HEK293T (cell line): ENCODE data around the gene C17orf114.

Source experiments
- CTCF ChIA-PET: fragments of 350-600 bp; formaldehyde crosslinking; extraction: SDS; loops from one replicate; lab custom pipeline; 2021; ENCODE audit warnings: antibody characterized with exemption, inconsistent platforms; lab: Yijun Ruan, JAX
- POLR2A ChIA-PET: fragments of 350-600 bp; formaldehyde crosslinking; extraction: SDS; loops from one replicate; lab custom pipeline; 2020; ENCODE audit warnings: antibody characterized with exemption, inconsistent platforms; lab: Yijun Ruan, JAX
- DNase-seq: peaks from one replicate; pipeline ENCODE4 v3.0.0; 2012; ENCODE audit warnings: mixed read lengths; ENCODE audit errors: extremely low spot score
- ARNT ChIP-seq: fragments of 450-650 bp; IDR thresholded peaks from 2 replicates; pipeline ENCODE4 v1.6.1; 2017; ENCODE audit warnings: mild to moderate bottlenecking
- BHLHE40 ChIP-seq: fragments of 450-650 bp; IDR thresholded peaks from 2 replicates; pipeline ENCODE4 v1.6.1; 2016; ENCODE audit warnings: mild to moderate bottlenecking, moderate library complexity, borderline replicate concordance
- CTBP1 ChIP-seq: fragments of 450-650 bp; IDR thresholded peaks from 2 replicates; pipeline ENCODE4 v1.6.1; 2016; ENCODE audit warnings: borderline replicate concordance
- ELF4 ChIP-seq: fragments of 450-650 bp; IDR thresholded peaks from 2 replicates; pipeline ENCODE4 v1.6.1; 2017; ENCODE audit warnings: antibody characterized with exemption
- FOXA1 ChIP-seq: fragments of 450-650 bp; IDR thresholded peaks from 2 replicates; pipeline ENCODE4 v1.6.1; 2016; ENCODE audit warnings: mild to moderate bottlenecking
- FOXK2 ChIP-seq: fragments of 450-650 bp; IDR thresholded peaks from 2 replicates; pipeline ENCODE4 v1.6.1; 2016; ENCODE audit warnings: mild to moderate bottlenecking
- FOXM1 ChIP-seq: fragments of 450-650 bp; IDR thresholded peaks from 2 replicates; pipeline ENCODE4 v1.6.1; 2017; ENCODE audit warnings: mild to moderate bottlenecking, borderline replicate concordance
- HDGF ChIP-seq: fragments of 450-650 bp; IDR thresholded peaks from 2 replicates; pipeline ENCODE4 v1.6.1; 2017; ENCODE audit warnings: antibody characterized with exemption, borderline replicate concordance
- L3MBTL2 ChIP-seq: fragments of 450-650 bp; conservative IDR thresholded peaks from 2 replicates; pipeline ENCODE4 v1.6.1; 2016; ENCODE audit warnings: mild to moderate bottlenecking
- LEF1 ChIP-seq: fragments of 450-650 bp; IDR thresholded peaks from 2 replicates; pipeline ENCODE4 v1.6.1; 2017; ENCODE audit warnings: mild to moderate bottlenecking, borderline replicate concordance
- NFRKB ChIP-seq: fragments of 450-650 bp; IDR thresholded peaks from 2 replicates; pipeline ENCODE4 v1.6.1; 2016; ENCODE audit warnings: mild to moderate bottlenecking, moderate library complexity
- SP1 ChIP-seq: fragments of 450-650 bp; IDR thresholded peaks from 2 replicates; pipeline ENCODE4 v1.6.1; 2017
- SUZ12 ChIP-seq: fragments of 450-650 bp; IDR thresholded peaks from 2 replicates; pipeline ENCODE4 v1.6.1; 2016; ENCODE audit warnings: mild to moderate bottlenecking
- TARDBP ChIP-seq: fragments of 450-650 bp; IDR thresholded peaks from 2 replicates; pipeline ENCODE4 v1.6.1; 2016
- ZNF384 ChIP-seq: fragments of 450-650 bp; IDR thresholded peaks from 2 replicates; pipeline ENCODE4 v1.6.1; 2016
- TF ChIP-seq, protein P1 (sequence below): fragments of 450-650 bp; IDR thresholded peaks from 2 replicates; pipeline ENCODE4 v1.6.1; 2016

C17orf114 gene

DNA sequence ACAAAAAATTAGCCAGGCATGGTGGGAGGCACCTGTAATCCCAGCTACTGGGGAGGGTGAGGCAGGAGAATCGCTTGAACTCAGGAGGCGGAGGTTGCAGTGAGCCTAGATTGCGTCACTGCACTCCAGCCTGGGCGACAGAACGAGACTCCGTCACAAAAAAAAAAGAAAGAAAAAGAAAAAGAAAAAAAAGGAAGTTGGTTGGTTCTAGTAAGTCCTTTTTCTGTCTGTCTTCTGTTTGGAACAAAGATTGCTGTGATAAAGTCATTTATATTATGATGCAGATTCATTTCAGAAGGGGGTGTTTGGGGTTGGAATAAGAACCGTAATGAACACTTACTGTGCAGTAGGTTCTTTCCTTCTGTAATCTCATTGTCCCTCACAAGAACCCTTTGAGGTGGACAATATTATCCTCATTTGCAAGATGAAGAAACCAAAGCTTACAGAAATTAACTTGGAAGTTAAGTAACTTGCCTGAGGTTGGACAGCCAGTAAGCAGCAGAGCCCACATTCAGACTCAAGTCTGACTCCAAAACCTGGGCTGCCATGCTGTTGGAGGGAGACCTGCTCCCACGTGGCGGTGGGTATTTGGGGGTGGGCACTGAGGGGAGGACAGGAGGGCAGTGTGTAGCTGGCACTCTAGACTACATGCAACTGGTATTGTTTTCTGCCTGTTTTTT lies 41.3 kb upstream of the C17orf114 start:
- no peak for DNase-seq
- CTCF ChIA-PET = no interaction called here
- POLR2A ChIA-PET = interaction anchor here (1.0 kb wide), 1 partner anchor 9 kb away, joined by 3 read pairs; no protein-coding TSS in a partner anchor
- TF ChIP-seq SUZ12 (no peak), HDGF (no peak), ARNT (no peak), FOXK2 (no peak), L3MBTL2 (no peak), LEF1 (no peak), ZNF384 (no peak), CTBP1 (no peak), TARDBP (no peak), FOXA1 (no peak), FOXM1 (no peak), BHLHE40 (no peak), SP1 (no peak), ELF4 (no peak)

DNA sequence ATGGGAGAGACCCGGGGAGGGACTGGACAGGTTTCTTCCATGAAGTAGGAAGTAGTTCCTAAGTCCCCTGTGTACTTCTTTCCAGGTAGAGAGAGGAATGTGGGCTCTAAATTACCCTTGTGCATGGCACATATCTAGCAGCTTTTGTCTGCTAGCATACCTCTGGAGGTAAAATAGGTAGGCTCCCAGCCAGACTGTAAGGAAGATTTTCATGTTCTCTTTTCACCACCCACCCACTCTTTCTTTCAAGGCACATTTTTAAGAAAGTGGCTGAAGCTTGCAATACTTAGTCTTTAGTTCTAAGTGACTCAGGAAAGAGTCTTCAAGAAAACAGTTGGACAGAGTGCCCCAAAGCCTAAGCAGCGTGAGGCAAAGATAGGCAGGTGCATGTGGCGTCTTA lies 40.2 kb upstream of the C17orf114 start:
- ChIA-PET CTCF (no interaction called here), POLR2A (no interaction called here)
- TF ChIP-seq ARNT (no peak), SP1 (no peak), HDGF (no peak), FOXM1 (no peak), ELF4 (no peak), BHLHE40 (no peak)
- DNase-seq = no peak

DNA sequence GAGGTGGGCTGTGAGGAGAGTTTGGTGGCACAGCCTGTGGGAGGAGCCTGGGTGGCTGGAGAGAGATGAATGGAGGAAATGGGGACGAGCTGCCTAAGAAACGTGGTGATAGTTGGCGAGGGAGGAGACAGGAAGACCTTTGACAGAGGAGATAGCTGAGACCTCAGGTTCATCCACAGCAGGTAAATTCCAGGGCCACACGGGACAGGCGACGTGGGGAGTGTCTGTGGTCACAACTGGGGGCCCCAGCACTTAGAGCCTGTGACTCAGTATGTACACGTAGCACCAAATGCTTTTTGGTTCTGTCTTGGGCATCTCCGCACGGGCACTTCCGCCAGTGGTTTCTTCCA lies 38.7 kb upstream of the C17orf114 start:
- CTCF ChIA-PET = interaction anchor here (0.6 kb wide), 1 partner anchor 34 kb away, joined by 3 read pairs; no protein-coding TSS in a partner anchor
- no peak for DNase-seq
- POLR2A ChIA-PET = no interaction called here
- TF ChIP-seq CTBP1 (no peak), FOXM1 (no peak), SP1 (no peak), ARNT (no peak), LEF1 (no peak), BHLHE40 (no peak), NFRKB (no peak), ELF4 (no peak), TARDBP (no peak), FOXA1 (no peak)

DNA sequence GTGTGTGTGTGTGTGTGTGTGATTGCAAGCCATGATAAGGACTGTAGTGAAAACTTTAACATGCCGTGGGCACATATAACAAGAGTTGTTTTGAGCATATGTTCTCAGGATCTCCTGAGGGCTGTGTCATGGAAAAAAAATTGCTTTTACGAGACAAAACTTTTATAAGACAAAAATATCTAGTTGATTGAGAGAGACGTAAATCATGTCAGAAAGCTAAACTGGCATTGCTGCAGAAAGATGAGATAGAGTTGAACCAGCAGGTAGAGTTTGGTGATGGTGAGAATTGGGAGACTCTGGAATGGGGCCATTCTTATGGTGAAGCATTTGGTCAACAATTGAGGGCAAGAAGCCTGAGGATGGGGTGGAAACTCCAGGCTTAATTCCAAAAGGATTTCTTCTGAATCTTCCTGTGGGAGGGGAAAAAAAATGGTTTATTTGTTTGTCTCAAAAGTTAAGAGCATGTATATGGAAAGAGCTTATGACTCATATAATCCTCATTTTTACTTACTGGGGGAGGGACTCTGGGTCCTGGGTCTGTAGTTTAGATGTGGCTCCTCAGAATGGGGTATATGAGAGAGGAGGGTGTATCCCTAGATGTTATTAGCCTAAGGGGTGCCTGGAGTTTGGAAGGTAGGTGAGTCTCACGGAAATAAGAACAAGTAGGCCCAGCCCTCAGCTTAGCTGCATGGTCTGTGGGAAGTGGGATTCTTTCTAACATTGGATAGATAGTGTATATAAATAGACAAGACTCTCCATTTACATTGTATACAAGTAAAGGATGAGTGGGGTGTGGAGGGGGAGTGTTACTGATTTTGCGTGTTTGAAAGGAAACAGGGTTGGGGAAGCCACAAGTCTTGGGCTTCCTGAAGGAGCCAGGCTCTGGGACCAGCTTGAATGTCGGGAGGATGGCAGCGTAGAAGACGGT lies 38.1 kb upstream of the C17orf114 start:
- DNase-seq = no peak
- POLR2A ChIA-PET = no interaction called here
- CTCF ChIA-PET = interaction anchor here (0.6 kb wide), 2 partner anchors 35 to 105 kb away, joined by 3 read pairs; no protein-coding TSS in a partner anchor
- TF ChIP-seq TARDBP = no peak
- TF ChIP-seq, protein P1, sequence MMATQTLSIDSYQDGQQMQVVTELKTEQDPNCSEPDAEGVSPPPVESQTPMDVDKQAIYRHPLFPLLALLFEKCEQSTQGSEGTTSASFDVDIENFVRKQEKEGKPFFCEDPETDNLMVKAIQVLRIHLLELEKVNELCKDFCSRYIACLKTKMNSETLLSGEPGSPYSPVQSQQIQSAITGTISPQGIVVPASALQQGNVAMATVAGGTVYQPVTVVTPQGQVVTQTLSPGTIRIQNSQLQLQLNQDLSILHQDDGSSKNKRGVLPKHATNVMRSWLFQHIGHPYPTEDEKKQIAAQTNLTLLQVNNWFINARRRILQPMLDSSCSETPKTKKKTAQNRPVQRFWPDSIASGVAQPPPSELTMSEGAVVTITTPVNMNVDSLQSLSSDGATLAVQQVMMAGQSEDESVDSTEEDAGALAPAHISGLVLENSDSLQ = peak; percentile 60
- TF ChIP-seq SP1 = no peak
- TF ChIP-seq HDGF = no peak

DNA sequence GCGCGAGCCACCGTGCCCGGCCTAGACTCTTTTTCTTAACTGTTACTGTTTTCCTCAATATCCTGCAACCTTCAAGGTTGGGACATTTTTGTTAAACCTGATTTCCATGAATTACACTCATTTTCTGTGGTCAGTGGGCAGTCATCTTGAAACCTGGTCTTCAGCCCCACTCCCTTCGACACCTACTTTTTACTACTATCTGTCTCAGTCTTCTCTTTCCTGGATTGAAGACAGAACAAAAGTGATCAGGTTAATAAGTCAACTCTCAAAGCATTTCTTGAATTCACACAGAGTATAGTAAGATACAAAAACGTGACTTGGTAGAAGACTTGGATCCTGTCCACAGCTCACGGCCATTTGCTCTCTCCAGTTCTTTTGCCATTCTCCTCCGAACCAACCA lies 37.1 kb upstream of the C17orf114 start:
- ChIA-PET POLR2A (interaction anchor here (1.3 kb wide), 1 partner anchor 8 kb away, joined by 6 read pairs; no protein-coding TSS in a partner anchor), CTCF (no interaction called here)
- TF ChIP-seq NFRKB (no peak), ZNF384 (no peak), FOXK2 (no peak), BHLHE40 (no peak), ARNT (no peak), CTBP1 (no peak), TARDBP (no peak), ELF4 (no peak), L3MBTL2 (no peak), SP1 (no peak), FOXM1 (no peak), FOXA1 (no peak), HDGF (no peak), SUZ12 (no peak), LEF1 (no peak)
- TF ChIP-seq, protein P1 = no peak
- no peak for DNase-seq

DNA sequence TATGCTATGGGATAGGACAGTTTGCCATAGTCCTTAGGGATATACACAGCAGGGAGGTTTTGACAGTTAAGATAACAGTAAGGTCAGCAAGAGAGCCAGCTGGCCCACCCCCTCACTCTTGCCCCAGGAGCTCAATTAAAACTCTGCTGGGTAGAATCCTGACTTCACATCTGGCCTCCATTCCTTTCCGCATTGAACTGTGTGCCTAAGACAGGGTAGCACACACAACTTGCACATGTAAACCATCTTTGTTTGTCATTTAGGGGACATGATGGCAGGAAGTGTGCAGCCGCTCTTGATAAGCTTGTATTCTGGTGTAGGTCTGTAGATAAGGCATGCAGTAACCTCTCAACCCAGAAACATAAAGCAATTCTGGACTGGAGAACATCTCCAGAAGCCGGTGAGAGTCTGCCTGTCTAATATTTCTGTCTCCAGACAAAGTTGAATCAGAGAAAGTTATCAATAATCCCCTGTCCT lies 36.2 kb upstream of the C17orf114 start:
- ChIA-PET POLR2A (interaction anchor here (0.6 to 2.0 kb wide), 7 partner anchors 9 to 129 kb away, joined by 3 to 10 read pairs (median 3); partner anchors contain the start of genes PLD2 and PSMB6), CTCF (interaction anchor here (1.0 kb wide), 1 partner anchor 32 kb away, joined by 3 read pairs; the partner anchor contains the start of gene PLD2)
- TF ChIP-seq L3MBTL2 (no peak), SUZ12 (no peak), LEF1 (no peak), ELF4 (no peak)
- TF ChIP-seq, protein P1 = no peak
- DNase-seq = no peak
